Activated CD4-positive, CD25-positive, alpha-beta regulatory T cell treated with anti-CD3 and anti-CD28 coated beads, Interleukin-2, amount 50 U/mL, for 72 hours (primary cell): Measurements from ENCODE around the gene SPINK2.

ENCODE experiments used
- DNase-seq: peaks from one replicate; pipeline ENCODE4 v3.0.0; 2021

Gene SPINK2

GRCh38 chr4:56799824-56800756, 21.4 kb downstream of the SPINK2 start:
- DNase-seq: peak; percentile 73

GRCh38 chr4:56799161-56799759, 22.2 kb downstream of the SPINK2 start:
- no peak for DNase-seq

GRCh38 chr4:56796211-56796610, 25.3 kb downstream of the SPINK2 start:
- no peak for DNase-seq

- no peak for DNase-seq
These were observed 30.2 kb downstream of the SPINK2 start for GRCh38 chr4:56791316-56791715.

GRCh38 chr4:56790691-56791091, 30.8 kb downstream of the SPINK2 start:
- DNase-seq: no peak

- no peak for DNase-seq
These were observed 33.4 kb downstream of the SPINK2 start for GRCh38 chr4:56788081-56788480.

GRCh38 chr4:56787380-56787779, 34.1 kb downstream of the SPINK2 start:
- no peak for DNase-seq

GRCh38 chr4:56786955-56787354, 34.5 kb downstream of the SPINK2 start:
- no peak for DNase-seq

- no peak for DNase-seq
These were observed 37.5 kb downstream of the SPINK2 start for GRCh38 chr4:56783986-56784385.

- no peak for DNase-seq
These were observed 39.5 kb downstream of the SPINK2 start for GRCh38 chr4:56782019-56782418.

GRCh38 chr4:56773346-56773745, 48.2 kb downstream of the SPINK2 start:
- DNase-seq: no peak

GRCh38 chr4:56772134-56772533, 49.4 kb downstream of the SPINK2 start:
- DNase-seq: no peak

- no peak for DNase-seq
These were observed 52.7 kb downstream of the SPINK2 start for GRCh38 chr4:56768763-56769162.

GRCh38 chr4:56768316-56768715, 53.2 kb downstream of the SPINK2 start:
- no peak for DNase-seq

GRCh38 chr4:56767567-56767966, 53.9 kb downstream of the SPINK2 start:
- no peak for DNase-seq

- DNase-seq: no peak
These were observed 56.7 kb downstream of the SPINK2 start for GRCh38 chr4:56764775-56765174.

GRCh38 chr4:56764223-56764622, 57.3 kb downstream of the SPINK2 start:
- no peak for DNase-seq

- DNase-seq: no peak
These were observed 58.8 kb downstream of the SPINK2 start for GRCh38 chr4:56762484-56763250.

- no peak for DNase-seq
These were observed 61.3 kb downstream of the SPINK2 start for GRCh38 chr4:56760183-56760582.
